GM21447 (cell line): ENCODE results near the gene FOXN4.

Experiments used
- ATAC-seq: cut with Tn5 transposase; IDR thresholded peaks from one replicate; pipeline ENCODE4 v1.9.1; 2021; ENCODE audit not compliant: unreplicated experiment

The FOXN4 gene

GRCh38 chr12:109228664-109229063 lies 80.4 kb downstream of the FOXN4 start:
- no peak for ATAC-seq
